ENCODE measurements around the gene CHAT. TPM values are rescaled to one million over a fixed set of nuclear protein-coding genes. Genes with fewer than 3 reads are reported as not detected.

The CHAT gene
- total and polyA plus RNA-seq, 9 donors = not detected

GRCh38 chr10:49613165-49613881 is 514 bp upstream of the CHAT start:
- H3K9me3 ChIP-seq = peaks cover 0 to 4% of the 10 kb centered on the region in 2 donors
- no peak overlapping the region for H3K4me3 ChIP-seq
- no peak for TF ChIP-seq POLR2A (IDR thresholded peaks at IDR 0.05)
- TF ChIP-seq CTCF (IDR thresholded peaks at IDR 0.05) = no peak
- no peaks in the 10 kb centered on the region for H3K4me1 ChIP-seq (ENCODE audit: insufficient read depth)
- 2 to 6% (median 3%) methylated on average over 23 of the region's 23 CpGs for WGBS, 3 donors
- H3K27me3 ChIP-seq = peaks cover 2% of the 10 kb centered on the region
- DNase-seq = peak in 1 of 5 donors; percentile 9
- intact Hi-C loops (cut with DNase I) = no loop called here
- H3K36me3 ChIP-seq = no peaks in the 10 kb centered on the region
- H3K27ac ChIP-seq = no peak overlapping the region

- Histone ChIP-seq H3K36me3 (no peaks in the 10 kb centered on the region), H3K9me3 (peaks cover 0 to 4% of the 10 kb centered on the region in 2 donors), H3K27me3 (peaks cover 2% of the 10 kb centered on the region), H3K4me1 (ENCODE audit: insufficient read depth) (no peaks in the 10 kb centered on the region), H3K27ac (no peak overlapping the region), H3K4me3 (no peak overlapping the region)
- WGBS, 3 donors = 3 to 5% (median 5%) methylated on average over 46 to 49 of the region's 49 CpGs
- TF ChIP-seq CTCF (IDR thresholded peaks at IDR 0.05) (no peak), POLR2A (IDR thresholded peaks at IDR 0.05) (no peak), EP300 (IDR thresholded peaks at IDR 0.05) (no peak)
- DNase-seq = peak in 1 of 5 donors; percentile 11
- intact Hi-C loops (cut with DNase I) = no loop called here
Observed at GRCh38 chr10:49614242-49615198, 683 bp downstream of the CHAT start.

- H3K27me3 ChIP-seq = peaks cover 2% of the 10 kb centered on the region
- H3K4me1 ChIP-seq (ENCODE audit: insufficient read depth) = no peaks in the 10 kb centered on the region
- peaks cover 0 to 4% of the 10 kb centered on the region in 2 donors for H3K9me3 ChIP-seq
- H3K36me3 ChIP-seq = no peaks in the 10 kb centered on the region
- no peak for TF ChIP-seq EP300 (IDR thresholded peaks at IDR 0.05)
- no peak for TF ChIP-seq CTCF (IDR thresholded peaks at IDR 0.05)
- no peak for TF ChIP-seq POLR2A (IDR thresholded peaks at IDR 0.05)
- H3K4me3 ChIP-seq = no peak overlapping the region
- peak in 1 of 5 donors; percentile 13 for DNase-seq
- 49 to 61% (median 57%) methylated on average over 5 of the region's 5 CpGs for WGBS, 3 donors
- intact Hi-C loops (cut with DNase I) = no loop called here
- H3K27ac ChIP-seq = no peak overlapping the region
Observed at GRCh38 chr10:49615213-49615612, 1.4 kb downstream of the CHAT start.

- intact Hi-C loops (cut with DNase I) = no loop called here
- no peak for TF ChIP-seq EP300 (IDR thresholded peaks at IDR 0.05)
- TF ChIP-seq POLR2A (IDR thresholded peaks at IDR 0.05) = no peak
- TF ChIP-seq CTCF (IDR thresholded peaks at IDR 0.05) = no peak
- H3K27me3 ChIP-seq = peaks cover 2% of the 10 kb centered on the region
- peak in 1 of 5 donors; percentile 15 for DNase-seq
- no peaks in the 10 kb centered on the region for H3K4me1 ChIP-seq (ENCODE audit: insufficient read depth)
- 53 to 67% (median 55%) methylated on average over 5 of the region's 5 CpGs for WGBS, 3 donors
- H3K9me3 ChIP-seq = peaks cover 0 to 4% of the 10 kb centered on the region in 2 donors
- H3K4me3 ChIP-seq = no peak overlapping the region
- no peak overlapping the region for H3K27ac ChIP-seq
- H3K36me3 ChIP-seq = no peaks in the 10 kb centered on the region
Observed at GRCh38 chr10:49615721-49616120, 1.9 kb downstream of the CHAT start.

Measured in ovary (tissue), 9 donors.